ENCODE data around the gene MPC2.

GRCh38 chr1:167881069-167881468 lies 55.8 kb downstream of the MPC2 start:
- TF ChIP-seq, protein P1, sequence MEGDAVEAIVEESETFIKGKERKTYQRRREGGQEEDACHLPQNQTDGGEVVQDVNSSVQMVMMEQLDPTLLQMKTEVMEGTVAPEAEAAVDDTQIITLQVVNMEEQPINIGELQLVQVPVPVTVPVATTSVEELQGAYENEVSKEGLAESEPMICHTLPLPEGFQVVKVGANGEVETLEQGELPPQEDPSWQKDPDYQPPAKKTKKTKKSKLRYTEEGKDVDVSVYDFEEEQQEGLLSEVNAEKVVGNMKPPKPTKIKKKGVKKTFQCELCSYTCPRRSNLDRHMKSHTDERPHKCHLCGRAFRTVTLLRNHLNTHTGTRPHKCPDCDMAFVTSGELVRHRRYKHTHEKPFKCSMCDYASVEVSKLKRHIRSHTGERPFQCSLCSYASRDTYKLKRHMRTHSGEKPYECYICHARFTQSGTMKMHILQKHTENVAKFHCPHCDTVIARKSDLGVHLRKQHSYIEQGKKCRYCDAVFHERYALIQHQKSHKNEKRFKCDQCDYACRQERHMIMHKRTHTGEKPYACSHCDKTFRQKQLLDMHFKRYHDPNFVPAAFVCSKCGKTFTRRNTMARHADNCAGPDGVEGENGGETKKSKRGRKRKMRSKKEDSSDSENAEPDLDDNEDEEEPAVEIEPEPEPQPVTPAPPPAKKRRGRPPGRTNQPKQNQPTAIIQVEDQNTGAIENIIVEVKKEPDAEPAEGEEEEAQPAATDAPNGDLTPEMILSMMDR (IDR thresholded peaks at IDR 0.05): no peak
- no peak for TF ChIP-seq EP300 (IDR thresholded peaks at IDR 0.05)
- TF ChIP-seq POLR2A (IDR thresholded peaks at IDR 0.05): no peak
